NB4 (cell line): ENCODE results near the gene CIDEA.

Experiments
- DNase-seq: peaks from one replicate; pipeline ENCODE4 v3.0.0; 2010; ENCODE audit warnings: low read depth
- H3K4me3 ChIP-seq: one replicate; pipeline ENCODE4 v1.5.1; 2011; ENCODE audit warnings: mild to moderate bottlenecking, low read depth, low read length, moderate library complexity
- CTCF ChIP-seq: IDR thresholded peaks from one replicate; pipeline ENCODE4 v1.5.1; 2012; ENCODE audit warnings: low read depth, low read length
- MAX ChIP-seq: IDR thresholded peaks from 2 replicates; pipeline ENCODE4 v1.6.1; 2011; ENCODE audit warnings: low read depth, low read length
- MYC ChIP-seq: IDR thresholded peaks from 2 replicates; pipeline ENCODE4 v1.6.1; 2011; ENCODE audit warnings: low read depth, low read length
- POLR2A ChIP-seq: IDR thresholded peaks from 2 replicates; pipeline ENCODE4 v1.6.1; 2011; ENCODE audit warnings: mild to moderate bottlenecking; ENCODE audit not compliant: insufficient read length; ENCODE audit errors: extremely low read depth

CIDEA gene

GRCh38 chr18:12309683-12310198, 55.6 kb downstream of the CIDEA start:
- no peak for TF ChIP-seq MYC
- TF ChIP-seq MAX: no peak
- TF ChIP-seq POLR2A: no peak
- no peak for TF ChIP-seq CTCF
- no peak for DNase-seq
- peak overlapping the region; percentile 81 for H3K4me3 ChIP-seq

- no peak for TF ChIP-seq MAX
- no peak for TF ChIP-seq CTCF
- TF ChIP-seq MYC: no peak
- no peak for TF ChIP-seq POLR2A
- DNase-seq: no peak
- H3K4me3 ChIP-seq: no peak overlapping the region
Measured at GRCh38 chr18:12310762-12311161, 56.6 kb downstream of the CIDEA start.

- TF ChIP-seq CTCF (no peak), MYC (no peak), POLR2A (no peak), MAX (no peak)
- no peak for DNase-seq
Measured at GRCh38 chr18:12312976-12313375, 58.8 kb downstream of the CIDEA start.

GRCh38 chr18:12313530-12314245, 59.5 kb downstream of the CIDEA start:
- no peak for DNase-seq
- TF ChIP-seq POLR2A: no peak
- no peak for TF ChIP-seq MAX
- TF ChIP-seq MYC: no peak
- TF ChIP-seq CTCF: no peak
- no peak overlapping the region for H3K4me3 ChIP-seq

More at GRCh38 chr18:12312976-12313375, 58.8 kb downstream of the CIDEA start:
- H3K4me3 ChIP-seq: no peak overlapping the region

GRCh38 chr18:12314591-12315305, 60.6 kb downstream of the CIDEA start:
- H3K4me3 ChIP-seq: no peak overlapping the region
- TF ChIP-seq POLR2A (no peak), CTCF (no peak), MYC (no peak), MAX (no peak)
- no peak for DNase-seq
